ENCODE results near the gene PLEKHH1. TPM values are rescaled to one million over a fixed set of nuclear protein-coding genes. Genes with fewer than 3 reads are reported as not detected.
A peak's percentile ranks its signal among the peaks of the same experiment; 100 is the strongest.

Gene PLEKHH1
- total and polyA plus RNA-seq, 9 of the 15 experiments (the other 6 are each of a cell fraction or from before 2014, with no cell fraction given): 0.76 to 5.9 (median 2.9) TPM

GRCh38 chr14:67619446-67620216 is 86.5 kb downstream of the PLEKHH1 start, which contains the start of gene ARG2 (continued):
- no peak for TF ChIP-seq DDX20 (tag; IDR thresholded peaks at IDR 0.05; ENCODE audit: low read depth)
- no peak for TF ChIP-seq RBM34 (IDR thresholded peaks at IDR 0.05; ENCODE audit: borderline replicate concordance, insufficient read depth, low read length)
- TF ChIP-seq TAF7 (tag; IDR thresholded peaks at IDR 0.05): no peak
- no peak for TF ChIP-seq ZNF184 (CRISPR knock-in tag; IDR thresholded peaks at IDR 0.05)
- 0 out of 2 replicates have a peak, but pooled peaks have one; percentile 36 for TF ChIP-seq ZNF592 (IDR thresholded peaks at IDR 0.05)
- TF ChIP-seq KLF13 (tag; IDR thresholded peaks at IDR 0.05; ENCODE audit: borderline replicate concordance, low read depth): no peak
- TF ChIP-seq E2F4 (CRISPR knock-in tag; IDR thresholded peaks at IDR 0.05; ENCODE audit: low read depth): no peak; the same call in 1 of the 2 replicates
- TF ChIP-seq, protein P1, sequence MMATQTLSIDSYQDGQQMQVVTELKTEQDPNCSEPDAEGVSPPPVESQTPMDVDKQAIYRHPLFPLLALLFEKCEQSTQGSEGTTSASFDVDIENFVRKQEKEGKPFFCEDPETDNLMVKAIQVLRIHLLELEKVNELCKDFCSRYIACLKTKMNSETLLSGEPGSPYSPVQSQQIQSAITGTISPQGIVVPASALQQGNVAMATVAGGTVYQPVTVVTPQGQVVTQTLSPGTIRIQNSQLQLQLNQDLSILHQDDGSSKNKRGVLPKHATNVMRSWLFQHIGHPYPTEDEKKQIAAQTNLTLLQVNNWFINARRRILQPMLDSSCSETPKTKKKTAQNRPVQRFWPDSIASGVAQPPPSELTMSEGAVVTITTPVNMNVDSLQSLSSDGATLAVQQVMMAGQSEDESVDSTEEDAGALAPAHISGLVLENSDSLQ (IDR thresholded peaks at IDR 0.05): no peak
- TF ChIP-seq NEUROD1 (IDR thresholded peaks at IDR 0.05; ENCODE audit: borderline replicate concordance, low read depth, low read length, partially characterized antibody): no peak
- no peak for TF ChIP-seq OTX1 (CRISPR knock-in tag; IDR thresholded peaks at IDR 0.05)
- no peak for TF ChIP-seq CBX5 (IDR thresholded peaks at IDR 0.05; ENCODE audit: borderline replicate concordance, low read depth)
- TF ChIP-seq TCF7 (IDR thresholded peaks at IDR 0.05; ENCODE audit: borderline replicate concordance): no peak
- no peak for TF ChIP-seq BDP1 (IDR thresholded peaks at IDR 0.05; ENCODE audit: insufficient read depth, insufficient read length)
- TF ChIP-seq ZNF197 (CRISPR knock-in tag; IDR thresholded peaks at IDR 0.05; ENCODE audit: low read depth): no peak
- TF ChIP-seq SMARCA5 (IDR thresholded peaks at IDR 0.05): no peak
- peak; percentile 60 for TF ChIP-seq SMAD4 (CRISPR knock-in tag; conservative IDR thresholded peaks at IDR 0.05)
- TF ChIP-seq, protein P2, sequence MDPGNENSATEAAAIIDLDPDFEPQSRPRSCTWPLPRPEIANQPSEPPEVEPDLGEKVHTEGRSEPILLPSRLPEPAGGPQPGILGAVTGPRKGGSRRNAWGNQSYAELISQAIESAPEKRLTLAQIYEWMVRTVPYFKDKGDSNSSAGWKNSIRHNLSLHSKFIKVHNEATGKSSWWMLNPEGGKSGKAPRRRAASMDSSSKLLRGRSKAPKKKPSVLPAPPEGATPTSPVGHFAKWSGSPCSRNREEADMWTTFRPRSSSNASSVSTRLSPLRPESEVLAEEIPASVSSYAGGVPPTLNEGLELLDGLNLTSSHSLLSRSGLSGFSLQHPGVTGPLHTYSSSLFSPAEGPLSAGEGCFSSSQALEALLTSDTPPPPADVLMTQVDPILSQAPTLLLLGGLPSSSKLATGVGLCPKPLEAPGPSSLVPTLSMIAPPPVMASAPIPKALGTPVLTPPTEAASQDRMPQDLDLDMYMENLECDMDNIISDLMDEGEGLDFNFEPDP (CRISPR knock-in tag; IDR thresholded peaks at IDR 0.05): no peak
- no peak for TF ChIP-seq PURB (CRISPR knock-in tag; IDR thresholded peaks at IDR 0.05; ENCODE audit: low read depth)
- TF ChIP-seq THRA (IDR thresholded peaks at IDR 0.05): no peak

Measured in K562 (cell line).